Retinal pigment epithelial cell (primary cell): ENCODE results near the gene ZBTB7A.

ENCODE experiments used
- DNase-seq: peaks from one replicate; pipeline ENCODE4 v3.0.0-alpha.2; 2010; ENCODE audit warnings: low read depth
- H3K4me3 ChIP-seq: 2 replicates; pipeline ENCODE4 v1.5.1; 2011; ENCODE audit warnings: mild to moderate bottlenecking, low read length, control low read depth, moderate library complexity
- CTCF ChIP-seq: conservative IDR thresholded peaks from 2 replicates; pipeline ENCODE4 v1.5.1; 2011; ENCODE audit warnings: low read depth, low read length, control low read depth, inconsistent platforms

ZBTB7A gene

GRCh38 chr19:4034048-4035017 is 32.4 kb downstream of the ZBTB7A start:
- TF ChIP-seq CTCF: no peak
- DNase-seq: no peak
- H3K4me3 ChIP-seq: no peak overlapping the region

GRCh38 chr19:4033028-4033956 is 33.4 kb downstream of the ZBTB7A start:
- H3K4me3 ChIP-seq: no peak overlapping the region
- DNase-seq: no peak
- TF ChIP-seq CTCF: no peak

GRCh38 chr19:4032436-4032835 is 34.3 kb downstream of the ZBTB7A start:
- no peak for DNase-seq
- no peak overlapping the region for H3K4me3 ChIP-seq
- no peak for TF ChIP-seq CTCF

GRCh38 chr19:4031420-4031819 is 35.3 kb downstream of the ZBTB7A start:
- DNase-seq: no peak
- no peak overlapping the region for H3K4me3 ChIP-seq
- TF ChIP-seq CTCF: no peak

- no peak for TF ChIP-seq CTCF
- H3K4me3 ChIP-seq: no peak overlapping the region
- no peak for DNase-seq
These were observed 35.7 kb downstream of the ZBTB7A start for GRCh38 chr19:4030981-4031380.

GRCh38 chr19:4030552-4030951 is 36.1 kb downstream of the ZBTB7A start:
- DNase-seq: no peak
- no peak overlapping the region for H3K4me3 ChIP-seq
- no peak for TF ChIP-seq CTCF
